HEK293 (cell line): ENCODE measurements around the gene CHCHD2.

Experiments
- CTCF ChIA-PET: fragments of 350-600 bp; formaldehyde crosslinking; extraction: SDS; loops from one replicate; lab custom pipeline; 2021; ENCODE audit warnings: antibody characterized with exemption; lab: Yijun Ruan, JAX
- POLR2A ChIA-PET: fragments of 300-600 bp; formaldehyde crosslinking; extraction: SDS; loops from one replicate; lab custom pipeline; 2020; ENCODE audit warnings: antibody characterized with exemption, inconsistent platforms; lab: Yijun Ruan, JAX
- H3K27ac ChIP-seq: fragments of 200-500 bp; sonication (Bioruptor generic); 2 replicates; pipeline ENCODE4 v1.5.1; 2014; ENCODE audit warnings: low read depth, low read length, control low read depth, inconsistent platforms; ENCODE audit errors: extremely low read depth
- H3K36me3 ChIP-seq, 2 experiments: fragments of 200-500 bp in 1 of 2; sonication (Bioruptor generic) in 1 of 2; 1 replicate in 1 of 2; 2 replicates in 1 of 2; pipeline ENCODE4 v1.5.1; 2014 to 2017; ENCODE audit warnings: inconsistent platforms in 2 of 2, low read length in 2 of 2; ENCODE audit not compliant: control insufficient read depth in 2 of 2, insufficient read depth in 1 of 2
- H3K4me1 ChIP-seq: fragments of 200-500 bp; sonication (Bioruptor generic); 2 replicates; pipeline ENCODE4 v1.5.1; 2014; ENCODE audit warnings: mild to moderate bottlenecking, low read length, inconsistent platforms; ENCODE audit not compliant: control insufficient read depth, insufficient read depth
- H3K4me3 ChIP-seq: 2 replicates; pipeline ENCODE4 v1.5.1; 2011; ENCODE audit warnings: low read depth, mild to moderate bottlenecking, control low read depth, low read length, moderate library complexity
- H3K9me3 ChIP-seq: fragments of 200-500 bp; sonication (Bioruptor generic); 2 replicates; pipeline ENCODE4 v1.5.1; 2014; ENCODE audit warnings: low read depth, low read length, inconsistent platforms; ENCODE audit not compliant: control insufficient read depth, insufficient read depth
- CTCF ChIP-seq: fragments of 450-650 bp; formaldehyde crosslinking; IDR thresholded peaks from 2 replicates; pipeline ENCODE4 v1.5.1; 2016; ENCODE audit warnings: missing biosample characterization, missing genetic modification characterization
- KLF9 ChIP-seq: fragments of 450-650 bp; formaldehyde crosslinking; IDR thresholded peaks from 2 replicates; pipeline ENCODE4 v1.5.1; 2016; ENCODE audit warnings: missing biosample characterization, missing genetic modification characterization, low read depth
- PATZ1 ChIP-seq: fragments of 450-650 bp; formaldehyde crosslinking; IDR thresholded peaks from 2 replicates; pipeline ENCODE4 v1.5.1; 2016; ENCODE audit warnings: missing biosample characterization, missing genetic modification characterization
- PRDM4 ChIP-seq: fragments of 450-650 bp; formaldehyde crosslinking; IDR thresholded peaks from 2 replicates; pipeline ENCODE4 v1.5.1; 2017; ENCODE audit warnings: missing biosample characterization, missing genetic modification characterization
- SP2 ChIP-seq: fragments of 450-650 bp; formaldehyde crosslinking; IDR thresholded peaks from 2 replicates; pipeline ENCODE4 v1.5.1; 2016; ENCODE audit warnings: missing biosample characterization, missing genetic modification characterization
- SP7 ChIP-seq: fragments of 450-650 bp; formaldehyde crosslinking; IDR thresholded peaks from 2 replicates; pipeline ENCODE4 v1.5.1; 2016; ENCODE audit warnings: missing biosample characterization, missing genetic modification characterization
- ZBTB44 ChIP-seq: fragments of 450-650 bp; IDR thresholded peaks from 2 replicates; pipeline ENCODE4 v1.5.1; 2018; ENCODE audit warnings: missing biosample characterization, mild to moderate bottlenecking, missing genetic modification characterization
- ZEB2 ChIP-seq: fragments of 450-650 bp; formaldehyde crosslinking; IDR thresholded peaks from 2 replicates; pipeline ENCODE4 v1.5.1; 2016; ENCODE audit warnings: missing biosample characterization, missing genetic modification characterization
- ZFHX2 ChIP-seq: fragments of 450-650 bp; formaldehyde crosslinking; conservative IDR thresholded peaks from 2 replicates; pipeline ENCODE4 v1.5.1; 2016; ENCODE audit warnings: missing biosample characterization, missing genetic modification characterization
- ZFP37 ChIP-seq: fragments of 450-650 bp; formaldehyde crosslinking; IDR thresholded peaks from 2 replicates; pipeline ENCODE4 v1.5.1; 2016; ENCODE audit warnings: missing biosample characterization, missing genetic modification characterization
- ZNF146 ChIP-seq: fragments of 450-650 bp; formaldehyde crosslinking; IDR thresholded peaks from 2 replicates; pipeline ENCODE4 v1.5.1; 2016; ENCODE audit warnings: missing biosample characterization, missing genetic modification characterization
- ZNF155 ChIP-seq: fragments of 450-650 bp; formaldehyde crosslinking; IDR thresholded peaks from 2 replicates; pipeline ENCODE4 v1.5.1; 2016; ENCODE audit warnings: missing biosample characterization, missing genetic modification characterization
- ZNF350 ChIP-seq: fragments of 450-650 bp; formaldehyde crosslinking; IDR thresholded peaks from 2 replicates; pipeline ENCODE4 v1.5.0; 2017; ENCODE audit warnings: missing biosample characterization, mild to moderate bottlenecking, missing genetic modification characterization
- ZNF501 ChIP-seq: fragments of 450-650 bp; formaldehyde crosslinking; IDR thresholded peaks from 2 replicates; pipeline ENCODE4 v1.5.1; 2016; ENCODE audit warnings: missing biosample characterization, missing genetic modification characterization
- ZNF629 ChIP-seq: fragments of 450-650 bp; formaldehyde crosslinking; IDR thresholded peaks from 2 replicates; pipeline ENCODE4 v1.5.1; 2017; ENCODE audit warnings: missing biosample characterization, missing genetic modification characterization
- ZNF660 ChIP-seq: fragments of 450-650 bp; IDR thresholded peaks from 2 replicates; pipeline ENCODE4 v1.5.1; 2018; ENCODE audit warnings: missing biosample characterization, mild to moderate bottlenecking, missing genetic modification characterization
- ZNF76 ChIP-seq: fragments of 450-650 bp; formaldehyde crosslinking; IDR thresholded peaks from 2 replicates; pipeline ENCODE4; 2016; ENCODE audit warnings: low read depth, missing biosample characterization, missing genetic modification characterization, borderline replicate concordance
- ZXDB ChIP-seq: fragments of 450-650 bp; formaldehyde crosslinking; IDR thresholded peaks from 2 replicates; pipeline ENCODE4 v1.5.1; 2016; ENCODE audit warnings: missing biosample characterization, missing genetic modification characterization
- TF ChIP-seq, protein P1 (sequence below): fragments of 450-650 bp; formaldehyde crosslinking; IDR thresholded peaks from 2 replicates; pipeline ENCODE4 v1.5.1; 2016; ENCODE audit warnings: missing biosample characterization, missing genetic modification characterization
- TF ChIP-seq, protein P2 (sequence below): fragments of 450-650 bp; formaldehyde crosslinking; IDR thresholded peaks from 2 replicates; pipeline ENCODE4 v1.5.1; 2016; ENCODE audit warnings: missing biosample characterization, missing genetic modification characterization
- TF ChIP-seq, protein P3 (sequence below): sonication (generic); formaldehyde crosslinking; IDR thresholded peaks from 2 replicates; pipeline ENCODE4 v1.8.1; 2022; ENCODE audit warnings: mild to moderate bottlenecking, moderate library complexity, missing genetic modification reagents
- TF ChIP-seq, protein P4 (sequence below): fragments of 450-650 bp; formaldehyde crosslinking; optimal IDR thresholded peaks from 2 replicates; pipeline ENCODE3; 2016; ENCODE audit warnings: missing biosample characterization, mild to moderate bottlenecking, missing genetic modification characterization

The CHCHD2 gene

GRCh38 chr7:56063882-56064625, 42.2 kb downstream of the CHCHD2 start, which contains the start of gene SUMF2:
Gene SUMF2 (plus strand): TSS chr7:56064286. CDS start chr7:56064312, 26 bp downstream.
- ChIA-PET CTCF (interaction anchor here (0.6 to 1.1 kb wide), 3 partner anchors 10 to 553 kb away, joined by 3 read pairs; no protein-coding TSS in a partner anchor), POLR2A (interaction anchor here (0.6 to 5.2 kb wide), 13 partner anchors 10 to 487 kb away, joined by 3 to 70 read pairs (median 6); partner anchors contain the start of genes CCT6A, CHCHD2, NIPSNAP2 and PSPH)
- Histone ChIP-seq H3K27ac (peak within 1 kb of the TSS; percentile 76), H3K9me3 (no peaks in the 10 kb centered on the region), H3K36me3 (peaks cover 50 to 52% of the 10 kb centered on the region in 2 experiments), H3K4me1 (peaks cover 11% of the 10 kb centered on the region), H3K4me3 (peak within 1 kb of the TSS; percentile 90)
- TF ChIP-seq, protein P1, sequence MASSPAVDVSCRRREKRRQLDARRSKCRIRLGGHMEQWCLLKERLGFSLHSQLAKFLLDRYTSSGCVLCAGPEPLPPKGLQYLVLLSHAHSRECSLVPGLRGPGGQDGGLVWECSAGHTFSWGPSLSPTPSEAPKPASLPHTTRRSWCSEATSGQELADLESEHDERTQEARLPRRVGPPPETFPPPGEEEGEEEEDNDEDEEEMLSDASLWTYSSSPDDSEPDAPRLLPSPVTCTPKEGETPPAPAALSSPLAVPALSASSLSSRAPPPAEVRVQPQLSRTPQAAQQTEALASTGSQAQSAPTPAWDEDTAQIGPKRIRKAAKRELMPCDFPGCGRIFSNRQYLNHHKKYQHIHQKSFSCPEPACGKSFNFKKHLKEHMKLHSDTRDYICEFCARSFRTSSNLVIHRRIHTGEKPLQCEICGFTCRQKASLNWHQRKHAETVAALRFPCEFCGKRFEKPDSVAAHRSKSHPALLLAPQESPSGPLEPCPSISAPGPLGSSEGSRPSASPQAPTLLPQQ (tag by site-specific recombination) = 0 out of 2 replicates have a peak, but pooled peaks have one; percentile 12
- no peak for TF ChIP-seq ZBTB44 (tag by site-specific recombination)
- 0 out of 2 replicates have a peak, but pooled peaks have one; percentile 16 for TF ChIP-seq ZNF501
- TF ChIP-seq, protein P2, sequence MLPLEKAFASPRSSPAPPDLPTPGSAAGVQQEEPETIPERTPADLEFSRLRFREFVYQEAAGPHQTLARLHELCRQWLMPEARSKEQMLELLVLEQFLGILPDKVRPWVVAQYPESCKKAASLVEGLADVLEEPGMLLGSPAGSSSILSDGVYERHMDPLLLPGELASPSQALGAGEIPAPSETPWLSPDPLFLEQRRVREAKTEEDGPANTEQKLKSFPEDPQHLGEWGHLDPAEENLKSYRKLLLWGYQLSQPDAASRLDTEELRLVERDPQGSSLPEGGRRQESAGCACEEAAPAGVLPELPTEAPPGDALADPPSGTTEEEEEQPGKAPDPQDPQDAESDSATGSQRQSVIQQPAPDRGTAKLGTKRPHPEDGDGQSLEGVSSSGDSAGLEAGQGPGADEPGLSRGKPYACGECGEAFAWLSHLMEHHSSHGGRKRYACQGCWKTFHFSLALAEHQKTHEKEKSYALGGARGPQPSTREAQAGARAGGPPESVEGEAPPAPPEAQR (tag by site-specific recombination) = no peak
- peak; percentile 67; the same call in 1 of the 2 replicates for TF ChIP-seq ZNF660 (tag by site-specific recombination)
- TF ChIP-seq ZNF350 (tag by site-specific recombination) = no peak
- peak; percentile 18; the same call in 1 of the 2 replicates for TF ChIP-seq ZNF76 (tag by site-specific recombination)
- no peak for TF ChIP-seq SP7 (tag by site-specific recombination)
- TF ChIP-seq, protein P3, sequence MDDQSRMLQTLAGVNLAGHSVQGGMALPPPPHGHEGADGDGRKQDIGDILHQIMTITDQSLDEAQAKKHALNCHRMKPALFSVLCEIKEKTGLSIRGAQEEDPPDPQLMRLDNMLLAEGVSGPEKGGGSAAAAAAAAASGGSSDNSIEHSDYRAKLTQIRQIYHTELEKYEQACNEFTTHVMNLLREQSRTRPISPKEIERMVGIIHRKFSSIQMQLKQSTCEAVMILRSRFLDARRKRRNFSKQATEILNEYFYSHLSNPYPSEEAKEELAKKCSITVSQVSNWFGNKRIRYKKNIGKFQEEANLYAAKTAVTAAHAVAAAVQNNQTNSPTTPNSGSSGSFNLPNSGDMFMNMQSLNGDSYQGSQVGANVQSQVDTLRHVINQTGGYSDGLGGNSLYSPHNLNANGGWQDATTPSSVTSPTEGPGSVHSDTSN (CRISPR knock-in tag) = peak; percentile 78; the same call in 1 of the 2 replicates
- no peak for TF ChIP-seq ZNF155 (tag by site-specific recombination)
- no peak for TF ChIP-seq ZNF146
- peak; percentile 82 for TF ChIP-seq ZXDB (tag by site-specific recombination)
- TF ChIP-seq CTCF (tag by site-specific recombination) = peak; percentile 82
- TF ChIP-seq, protein P4, sequence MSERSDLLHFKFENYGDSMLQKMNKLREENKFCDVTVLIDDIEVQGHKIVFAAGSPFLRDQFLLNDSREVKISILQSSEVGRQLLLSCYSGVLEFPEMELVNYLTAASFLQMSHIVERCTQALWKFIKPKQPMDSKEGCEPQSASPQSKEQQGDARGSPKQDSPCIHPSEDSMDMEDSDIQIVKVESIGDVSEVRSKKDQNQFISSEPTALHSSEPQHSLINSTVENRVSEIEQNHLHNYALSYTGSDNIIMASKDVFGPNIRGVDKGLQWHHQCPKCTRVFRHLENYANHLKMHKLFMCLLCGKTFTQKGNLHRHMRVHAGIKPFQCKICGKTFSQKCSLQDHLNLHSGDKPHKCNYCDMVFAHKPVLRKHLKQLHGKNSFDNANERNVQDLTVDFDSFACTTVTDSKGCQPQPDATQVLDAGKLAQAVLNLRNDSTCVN (tag by site-specific recombination) = peak; percentile 72
- TF ChIP-seq KLF9 (tag by site-specific recombination) = no peak
- peak; percentile 37 for TF ChIP-seq SP2 (tag by site-specific recombination)
- peak; percentile 10; the same call in 1 of the 2 replicates for TF ChIP-seq PATZ1 (tag by site-specific recombination)
- 0 out of 2 replicates have a peak, but pooled peaks have one; percentile 17 for TF ChIP-seq ZEB2 (tag by site-specific recombination)
- peak; percentile 55 for TF ChIP-seq ZFHX2
- peak; percentile 49; the same call in 1 of the 2 replicates for TF ChIP-seq ZNF629 (tag by site-specific recombination)
- TF ChIP-seq ZFP37 (tag by site-specific recombination) = peak; percentile 49; the same call in 1 of the 2 replicates
- peak; percentile 88 for TF ChIP-seq PRDM4
